Activated naive CD4-positive, alpha-beta T cell treated with anti-CD3 and anti-CD28 coated beads for 36 hours (primary cell): ENCODE results near the gene E2F1. TPM values are rescaled to one million over a fixed set of nuclear protein-coding genes. Genes with fewer than 3 reads are reported as not detected.

Experiments
- CTCF ChIA-PET: fragments of 350-600 bp; sonication (Branson Sonifier 250); formaldehyde crosslinking; loops from one replicate; lab custom pipeline; 2021; ENCODE audit warnings: antibody characterized with exemption; lab: Charles Lee
- DNase-seq: peaks from one replicate; pipeline ENCODE4 v3.0.0-alpha.2; 2020
- H3K27ac Mint-ChIP-seq: one replicate; pipeline ENCODE4 v1.8.0; 2021; ENCODE audit warnings: mild to moderate bottlenecking, mixed read lengths
- H3K27me3 Mint-ChIP-seq: one replicate; pipeline ENCODE4 v1.8.0; 2021; ENCODE audit warnings: low read depth, mixed read lengths
- H3K36me3 Mint-ChIP-seq: one replicate; pipeline ENCODE4 v1.8.0; 2021; ENCODE audit warnings: low read depth, mixed read lengths
- H3K4me1 Mint-ChIP-seq: one replicate; pipeline ENCODE4 v1.8.0; 2021; ENCODE audit warnings: low read depth, mixed read lengths
- H3K4me3 Mint-ChIP-seq: one replicate; pipeline ENCODE4 v1.8.0; 2021; ENCODE audit warnings: mild to moderate bottlenecking, moderate library complexity, mixed read lengths
- H3K9me3 Mint-ChIP-seq: one replicate; pipeline ENCODE4 v1.8.0; 2021; ENCODE audit warnings: mixed read lengths
- intact Hi-C: fragments of 100-400 bp; cut with micrococcal nuclease; formaldehyde crosslinking; loops from one replicate; pipeline ENCODE4 v1.15.1; 2023
- total RNA-seq, 2 experiments: library from RNA; stranded (reverse); gene quantifications; one replicate each; pipeline ENCODE4 v1.2.3, GENCODE V29; 2021

Gene E2F1
- total RNA-seq, 2 experiments from 2014 or later, result 69.3 to 70.0 TPM

DNA sequence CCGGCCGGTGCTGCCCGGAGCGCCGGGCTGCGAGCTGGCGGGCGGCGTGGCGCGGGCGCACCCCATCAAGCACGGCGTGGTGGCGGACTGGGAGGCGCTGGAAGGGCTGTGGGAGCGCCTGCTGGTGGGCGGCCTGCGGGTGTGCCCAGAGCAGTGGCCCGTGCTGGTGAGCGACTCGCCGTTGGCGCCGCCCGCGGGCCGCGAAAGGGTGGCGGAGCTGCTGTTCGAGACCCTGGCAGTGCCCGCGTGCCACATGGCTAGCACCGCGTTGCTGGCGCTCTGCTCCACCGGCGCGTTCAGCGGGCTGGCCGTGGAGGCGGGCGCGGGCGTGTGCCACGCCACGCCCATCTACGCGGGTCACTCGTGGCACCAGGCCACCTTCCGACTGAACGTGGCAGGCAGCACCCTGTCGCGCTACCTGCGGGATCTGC is 18.9 kb downstream of the E2F1 start:
- no peaks in the 10 kb centered on the region for H3K9me3 Mint-ChIP-seq
- no peaks in the 10 kb centered on the region for H3K36me3 Mint-ChIP-seq
- peak overlapping the region; percentile 75 for H3K27ac Mint-ChIP-seq
- peak; percentile 42 for DNase-seq
- no peaks in the 10 kb centered on the region for H3K27me3 Mint-ChIP-seq
- CTCF ChIA-PET, result interaction anchor here (0.6 to 3.9 kb wide), 23 partner anchors 13 to 265 kb away, joined by 3 to 36 read pairs (median 5); partner anchors contain the start of genes SNTA1 and ZNF341
- intact Hi-C loops, result loop anchor here (2.0 to 10.0 kb wide), 6 partner anchors 112 to 692 kb away; partner anchors contain the start of genes CDK5RAP1, CHMP4B, RALY and SNTA1
- peak overlapping the region; percentile 80 for H3K4me3 Mint-ChIP-seq
- peaks cover 31% of the 10 kb centered on the region for H3K4me1 Mint-ChIP-seq

GRCh38 chr20:33666293-33667244 is 19.6 kb downstream of the E2F1 start, which contains the start of gene ACTL10:
Gene ACTL10, plus strand, starts transcription at chr20:33666943. Its CDS starts 555 bp downstream, at chr20:33667498.
- Mint-ChIP-seq H3K27ac (peak within 1 kb of the TSS; percentile 94), H3K36me3 (no peaks in the 10 kb centered on the region), H3K4me3 (peak within 1 kb of the TSS; percentile 80), H3K27me3 (no peaks in the 10 kb centered on the region), H3K9me3 (no peaks in the 10 kb centered on the region), H3K4me1 (peaks cover 31% of the 10 kb centered on the region)
- intact Hi-C loops, result loop anchor here (1.0 to 10.0 kb wide), 7 partner anchors 20 to 692 kb away; partner anchors contain the start of genes CDK5RAP1, CHMP4B, E2F1 and RALY
- peak; percentile 87 for DNase-seq
- CTCF ChIA-PET, result interaction anchor here (0.6 to 3.9 kb wide), 15 partner anchors 13 to 264 kb away, joined by 3 to 36 read pairs (median 6); partner anchors contain the start of genes SNTA1 and ZNF341

DNA sequence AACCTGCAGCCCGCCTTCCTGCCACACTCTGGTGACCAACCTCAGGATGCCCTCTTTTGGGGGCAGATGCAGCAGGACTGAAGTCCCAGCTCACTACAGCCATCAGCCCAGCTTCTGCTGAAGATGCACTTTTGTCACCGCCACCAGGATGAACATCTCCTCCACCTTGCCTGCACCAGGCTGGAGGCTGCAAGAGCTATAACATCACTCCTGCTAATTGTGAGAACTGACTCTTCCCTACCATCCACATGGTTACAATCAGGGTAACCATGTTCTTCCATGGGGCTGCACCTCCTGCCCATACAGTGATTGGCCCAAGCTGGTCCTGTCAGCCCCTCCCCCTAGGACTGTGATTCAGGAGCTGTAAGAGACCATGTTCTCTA is 21.4 kb downstream of the E2F1 start:
- peaks cover 31% of the 10 kb centered on the region for H3K4me1 Mint-ChIP-seq
- H3K9me3 Mint-ChIP-seq, result no peaks in the 10 kb centered on the region
- peak overlapping the region; percentile 82 for H3K4me3 Mint-ChIP-seq
- CTCF ChIA-PET, result interaction anchor here (0.6 to 2.8 kb wide), 6 partner anchors 11 to 1357 kb away, joined by 3 to 13 read pairs (median 4); no protein-coding TSS in a partner anchor
- H3K27me3 Mint-ChIP-seq, result no peaks in the 10 kb centered on the region
- H3K27ac Mint-ChIP-seq, result peak overlapping the region; percentile 79
- peak; percentile 48 for DNase-seq
- intact Hi-C loops, result loop anchor here (5.0 to 10.0 kb wide), 4 partner anchors 148 to 690 kb away; partner anchors contain the start of genes CHMP4B, RALY and SNTA1
- H3K36me3 Mint-ChIP-seq, result no peaks in the 10 kb centered on the region

DNA sequence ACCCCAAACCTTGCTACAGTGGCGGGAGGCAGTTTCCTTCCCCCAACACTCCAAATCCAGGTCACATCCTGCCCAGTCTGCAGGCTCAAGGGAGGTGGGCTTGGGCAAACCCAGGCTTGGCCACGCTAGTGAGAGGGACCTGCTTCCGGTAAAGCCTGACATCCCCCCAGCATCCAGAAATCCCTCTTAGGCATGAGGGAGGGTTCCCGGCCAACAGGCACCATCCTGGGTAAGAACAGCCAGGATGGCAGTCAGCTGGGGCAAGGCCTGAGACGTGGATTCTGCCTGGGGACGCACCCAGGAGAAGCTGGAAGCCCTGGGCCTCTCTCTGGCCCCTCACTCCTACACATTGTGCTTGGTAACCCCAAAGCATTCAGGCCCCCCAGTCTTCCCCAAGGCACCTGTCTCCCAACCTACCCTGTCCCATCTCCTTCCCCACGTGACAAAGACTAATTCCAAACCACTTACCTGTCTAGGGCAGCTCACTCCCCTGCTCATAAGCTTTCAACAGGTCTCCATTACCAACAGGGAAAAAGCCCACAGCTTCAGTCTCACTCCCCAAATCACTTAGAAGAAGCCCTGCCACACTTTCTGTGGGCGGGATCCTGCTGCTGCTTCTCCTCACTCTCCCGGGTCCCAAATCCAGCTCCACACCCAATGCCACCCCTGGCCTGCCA is 22.0 kb downstream of the E2F1 start:
- Mint-ChIP-seq H3K36me3 (no peaks in the 10 kb centered on the region), H3K4me3 (peak overlapping the region; percentile 82), H3K27me3 (no peaks in the 10 kb centered on the region), H3K27ac (peak overlapping the region; percentile 89), H3K9me3 (no peaks in the 10 kb centered on the region), H3K4me1 (peaks cover 31% of the 10 kb centered on the region)
- CTCF ChIA-PET, result interaction anchor here (0.6 to 2.8 kb wide), 7 partner anchors 11 to 1356 kb away, joined by 3 to 13 read pairs (median 4); partner anchors contain the start of gene CBFA2T2
- intact Hi-C loops, result loop anchor here (10.0 kb wide), 1 partner anchor 689 kb away; no protein-coding TSS in a partner anchor
- no peak for DNase-seq

DNA sequence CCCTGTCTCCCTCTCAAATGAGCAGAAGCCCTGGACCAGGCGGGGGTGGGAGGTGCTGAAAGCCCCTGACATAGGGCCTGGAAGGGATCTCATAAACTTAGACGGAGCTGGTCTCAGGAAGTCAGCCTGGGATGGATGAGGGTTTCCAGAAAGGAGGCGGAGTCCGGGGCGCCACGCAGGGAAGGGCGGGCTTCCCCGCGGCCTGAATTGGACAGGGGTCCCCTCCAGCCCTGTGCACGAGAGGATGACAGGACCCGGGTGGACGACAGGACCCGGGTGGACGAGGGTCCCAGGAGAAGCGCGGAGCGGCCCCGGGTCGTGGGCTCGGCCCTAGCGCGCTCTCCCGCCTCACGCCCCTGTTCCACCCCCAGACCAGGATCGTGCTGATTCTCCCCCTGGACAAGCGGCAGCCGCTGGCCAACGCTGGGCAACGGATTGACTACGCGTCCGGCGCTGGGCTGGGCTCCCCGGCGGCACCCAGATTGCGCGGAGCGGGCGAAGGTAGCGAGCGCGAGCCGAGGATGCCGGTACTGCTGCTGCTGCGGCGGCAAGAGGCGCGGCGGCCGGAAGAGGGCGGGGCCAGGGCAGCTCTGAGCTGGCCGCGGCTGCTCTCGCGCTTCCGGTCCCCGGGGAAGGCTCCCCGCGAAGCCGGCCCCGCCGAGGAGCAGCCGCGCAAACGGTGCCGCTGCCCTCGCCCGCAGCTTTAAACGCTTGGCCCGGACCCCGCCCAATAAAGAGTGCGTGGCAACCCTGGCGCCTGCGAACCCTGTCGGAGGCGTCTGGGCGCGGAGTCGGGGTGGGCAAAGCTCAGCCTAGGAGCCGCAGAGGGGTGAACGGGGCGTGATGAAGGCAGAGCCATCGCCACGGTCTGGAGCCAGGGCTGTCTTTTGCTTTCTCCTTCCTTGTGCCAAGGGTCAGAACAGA is 22.8 kb downstream of the E2F1 start:
- CTCF ChIA-PET, result interaction anchor here (0.6 to 2.8 kb wide), 6 partner anchors 10 to 1119 kb away, joined by 3 to 13 read pairs (median 3); partner anchors contain the start of gene CBFA2T2
- H3K4me1 Mint-ChIP-seq, result peaks cover 28% of the 10 kb centered on the region
- H3K9me3 Mint-ChIP-seq, result no peaks in the 10 kb centered on the region
- H3K36me3 Mint-ChIP-seq, result no peaks in the 10 kb centered on the region
- H3K27ac Mint-ChIP-seq, result peak overlapping the region; percentile 89
- H3K4me3 Mint-ChIP-seq, result peak overlapping the region; percentile 82
- intact Hi-C loops, result loop anchor here (1.0 to 10.0 kb wide), 5 partner anchors 11 to 689 kb away; partner anchors contain the start of genes NECAB3 and PXMP4
- H3K27me3 Mint-ChIP-seq, result no peaks in the 10 kb centered on the region
- DNase-seq, result peak; percentile 88

DNA sequence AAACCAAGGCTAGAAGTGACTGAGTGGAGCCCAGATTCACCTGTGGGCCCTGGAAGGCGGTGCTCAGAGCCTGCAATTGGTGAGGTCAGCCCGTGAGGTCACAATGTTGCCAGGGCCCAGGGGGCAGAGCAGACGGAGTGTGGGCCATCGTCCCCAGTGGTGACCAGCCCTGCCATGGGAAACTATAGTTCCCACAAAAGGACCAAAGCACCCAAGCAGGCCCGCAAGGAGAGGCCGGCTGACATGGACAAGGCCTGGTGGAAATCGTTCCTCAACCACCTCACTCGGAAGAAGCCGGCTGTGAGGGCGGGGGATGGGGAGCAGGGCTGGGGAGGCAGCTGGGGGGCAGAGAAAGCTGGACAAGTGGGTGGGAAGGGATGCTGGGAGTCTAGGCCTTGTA is 24.0 kb downstream of the E2F1 start, which contains the start of gene C20orf144:
Gene C20orf144 (plus strand): TSS at position 156 of the 400 bp plus-strand sequence. CDS start 19 bp downstream, at position 175.
- peaks cover 26% of the 10 kb centered on the region for H3K4me1 Mint-ChIP-seq
- DNase-seq, result no peak
- CTCF ChIA-PET, result interaction anchor here (2.1 to 2.8 kb wide), 2 partner anchors 9 to 172 kb away, joined by 8 to 13 read pairs; partner anchors contain the start of gene CBFA2T2
- H3K27me3 Mint-ChIP-seq, result no peaks in the 10 kb centered on the region
- H3K9me3 Mint-ChIP-seq, result no peaks in the 10 kb centered on the region
- peak within 1 kb of the TSS; percentile 89 for H3K27ac Mint-ChIP-seq
- H3K36me3 Mint-ChIP-seq, result no peaks in the 10 kb centered on the region
- intact Hi-C loops, result loop anchor here (2.0 to 10.0 kb wide), 3 partner anchors 17 to 687 kb away; partner anchors contain the start of gene PXMP4
- peak within 1 kb of the TSS; percentile 82 for H3K4me3 Mint-ChIP-seq

DNA sequence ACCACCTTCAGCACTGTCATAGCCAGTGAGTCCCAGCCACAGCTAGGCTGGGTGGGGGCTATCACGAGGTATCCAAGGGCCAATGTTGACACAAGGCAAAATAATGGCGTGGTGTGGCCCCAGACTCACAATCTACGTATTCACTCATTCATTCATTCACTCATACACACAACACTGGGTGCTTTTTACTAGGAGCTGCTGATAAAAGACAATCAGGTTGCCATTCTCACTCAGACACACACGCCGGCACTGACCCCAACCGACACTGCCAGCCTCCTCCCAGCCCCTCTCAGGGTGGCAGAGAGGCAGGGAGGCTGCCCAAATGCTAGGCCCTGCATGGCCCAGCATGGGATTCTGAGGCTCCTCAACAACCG is 25.5 kb downstream of the E2F1 start:
- Mint-ChIP-seq H3K4me3 (no peak overlapping the region), H3K4me1 (peaks cover 19% of the 10 kb centered on the region), H3K27ac (no peak overlapping the region), H3K36me3 (no peaks in the 10 kb centered on the region), H3K9me3 (no peaks in the 10 kb centered on the region), H3K27me3 (no peaks in the 10 kb centered on the region)
- DNase-seq, result no peak
- intact Hi-C loops, result loop anchor here (10.0 kb wide), 1 partner anchor 686 kb away; no protein-coding TSS in a partner anchor
- CTCF ChIA-PET, result interaction anchor here (1.1 kb wide), 1 partner anchor 28 kb away, joined by 3 read pairs; no protein-coding TSS in a partner anchor

DNA sequence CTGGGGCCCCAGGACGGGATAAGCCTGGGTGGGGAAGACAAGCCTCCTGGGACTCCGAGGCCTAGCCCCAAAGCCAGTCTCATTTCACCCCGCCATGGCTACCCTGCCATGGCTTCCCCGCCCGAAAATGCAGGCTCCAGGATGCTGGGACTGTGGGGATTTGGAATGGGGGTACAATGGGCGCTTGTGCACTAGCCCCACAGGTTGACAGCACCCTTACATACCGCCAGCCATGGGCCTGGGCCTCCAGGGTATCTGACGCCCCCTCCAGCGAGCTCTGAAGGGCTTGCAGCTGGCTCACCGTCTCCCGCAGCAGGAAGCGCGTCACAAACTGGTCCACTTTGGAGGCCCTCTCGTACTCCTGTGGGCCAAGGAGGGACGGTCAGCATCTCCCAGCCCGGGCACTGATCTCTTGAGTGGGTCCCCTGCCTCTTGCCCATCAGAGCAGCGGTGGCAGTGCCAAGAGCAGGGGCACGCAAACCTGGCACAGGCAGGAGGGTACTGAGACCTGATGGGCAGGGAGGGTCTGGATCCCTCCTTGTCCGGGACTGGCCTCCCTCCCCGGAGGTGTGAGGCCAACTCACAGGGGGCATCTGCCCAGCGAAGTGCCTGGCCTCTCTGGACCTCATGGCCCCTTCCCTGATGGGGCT is 26.0 kb downstream of the E2F1 start:
- CTCF ChIA-PET, result interaction anchor here (1.1 kb wide), 1 partner anchor 28 kb away, joined by 3 read pairs; no protein-coding TSS in a partner anchor
- Mint-ChIP-seq H3K27ac (no peak overlapping the region), H3K36me3 (no peaks in the 10 kb centered on the region), H3K27me3 (no peaks in the 10 kb centered on the region), H3K9me3 (no peaks in the 10 kb centered on the region), H3K4me3 (no peak overlapping the region), H3K4me1 (peaks cover 14% of the 10 kb centered on the region)
- intact Hi-C loops, result loop anchor here (10.0 kb wide), 1 partner anchor 685 kb away; no protein-coding TSS in a partner anchor
- DNase-seq, result no peak

DNA sequence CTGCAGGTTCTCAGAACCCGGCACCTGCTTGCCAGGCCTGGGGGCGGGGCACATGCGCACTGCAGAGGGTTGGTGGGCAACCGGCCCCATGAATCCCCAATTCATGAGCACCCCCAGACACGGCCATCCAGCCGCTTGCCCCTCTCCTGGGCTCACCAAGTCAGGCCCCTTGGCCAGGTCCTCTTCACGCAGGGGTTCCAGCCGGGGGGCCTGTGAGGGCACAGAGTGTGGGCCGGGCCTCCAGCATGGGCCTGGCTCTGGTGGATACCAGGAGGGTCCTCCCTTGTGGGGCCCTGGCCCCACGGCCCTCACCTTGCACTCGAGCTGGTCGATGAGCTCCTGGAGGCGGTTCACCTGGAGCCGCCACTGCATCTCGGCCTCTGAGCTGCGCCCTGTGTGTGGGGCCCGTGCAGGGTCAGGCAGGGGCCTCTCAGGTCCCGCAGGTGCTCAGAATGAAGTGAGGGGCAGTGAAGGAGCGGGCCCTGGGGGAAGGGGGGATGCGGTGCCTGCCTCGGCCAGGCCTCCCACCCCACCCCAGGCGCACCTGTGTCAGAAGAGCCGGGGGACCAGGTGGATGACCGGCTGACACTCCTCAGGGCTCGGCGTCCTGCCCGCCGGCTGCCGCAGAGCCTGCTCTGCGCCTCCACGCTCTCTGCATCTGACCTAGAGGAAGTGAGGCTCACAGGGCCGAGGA is 26.7 kb downstream of the E2F1 start:
- intact Hi-C loops, result loop anchor here (10.0 kb wide), 1 partner anchor 685 kb away; no protein-coding TSS in a partner anchor
- DNase-seq, result no peak
- Mint-ChIP-seq H3K9me3 (no peaks in the 10 kb centered on the region), H3K4me1 (peaks cover 7% of the 10 kb centered on the region), H3K27ac (no peak overlapping the region), H3K36me3 (no peaks in the 10 kb centered on the region), H3K27me3 (no peaks in the 10 kb centered on the region), H3K4me3 (no peak overlapping the region)
- CTCF ChIA-PET, result no interaction called here

DNA sequence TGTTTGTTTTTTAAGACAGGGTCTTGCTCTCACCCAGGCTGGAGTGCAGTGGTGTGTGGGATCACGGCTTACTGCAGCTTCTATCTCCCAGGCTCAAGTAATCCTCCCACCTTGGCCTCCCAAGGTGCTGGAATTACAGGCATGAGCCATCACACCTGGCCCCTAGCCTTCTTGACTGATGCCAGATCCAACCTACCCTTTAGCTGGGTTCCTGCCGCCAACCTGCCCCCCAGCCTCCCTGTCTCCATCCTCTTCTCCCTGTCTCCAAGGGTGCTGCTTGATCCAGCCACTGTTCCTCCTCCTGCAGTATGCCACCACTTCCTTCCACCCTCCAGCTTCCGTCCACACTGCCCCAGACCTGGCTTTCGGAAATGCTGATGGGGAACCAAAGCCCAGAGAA is 27.3 kb downstream of the E2F1 start:
- Mint-ChIP-seq H3K4me1 (peaks cover 8% of the 10 kb centered on the region), H3K9me3 (no peaks in the 10 kb centered on the region), H3K27ac (no peak overlapping the region), H3K36me3 (no peaks in the 10 kb centered on the region), H3K27me3 (no peaks in the 10 kb centered on the region), H3K4me3 (no peak overlapping the region)
- intact Hi-C loops, result no loop called here
- DNase-seq, result no peak
- CTCF ChIA-PET, result no interaction called here
